Measurements from ENCODE around the gene EPHA1. TPM values are rescaled to one million over a fixed set of nuclear protein-coding genes. Genes with fewer than 3 reads are reported as not detected.

Gene EPHA1
- total and polyA plus RNA-seq, 12 donors: 0.07 to 1.3 (median 0.46) TPM; not detected in 3

- no peaks in the 10 kb centered on the region for H3K9me3 ChIP-seq (replicated peaks in 1 of 3)
- no peak for DNase-seq
Observed at GRCh38 chr7:143373255-143373794, 35.3 kb downstream of the EPHA1 start.

GRCh38 chr7:143372070-143372469 is 36.6 kb downstream of the EPHA1 start:
- H3K4me3 ChIP-seq: no peak overlapping the region
- peak; percentile 42 to 74 (median 51) for DNase-seq
- H3K27me3 ChIP-seq: no peaks in the 10 kb centered on the region
- TF ChIP-seq CTCF (IDR thresholded peaks at IDR 0.05): no peak
- TF ChIP-seq POLR2A (IDR thresholded peaks at IDR 0.05): no peak
- no peaks in the 10 kb centered on the region for H3K36me3 ChIP-seq (replicated peaks in 1 of 2)
- 53 to 62% (median 58%) methylated on average over 4 of the region's 4 CpGs for WGBS, 4 donors
- H3K27ac ChIP-seq: no peak overlapping the region
- no peaks in the 10 kb centered on the region for H3K4me1 ChIP-seq (replicated peaks in 1 of 2)
- intact Hi-C loops (cut with DNase I): no loop called here
- H3K9me3 ChIP-seq (replicated peaks in 1 of 3): no peaks in the 10 kb centered on the region

More at GRCh38 chr7:143373255-143373794, 35.3 kb downstream of the EPHA1 start:
- H3K27me3 ChIP-seq: no peaks in the 10 kb centered on the region
- H3K4me1 ChIP-seq (replicated peaks in 1 of 2): no peaks in the 10 kb centered on the region
- TF ChIP-seq CTCF (IDR thresholded peaks at IDR 0.05): no peak
- TF ChIP-seq POLR2A (IDR thresholded peaks at IDR 0.05): no peak
- no peaks in the 10 kb centered on the region for H3K36me3 ChIP-seq (replicated peaks in 1 of 2)
- no peak overlapping the region for H3K4me3 ChIP-seq
- intact Hi-C loops (cut with DNase I): no loop called here
- H3K27ac ChIP-seq: no peak overlapping the region
- WGBS, 4 donors: 76 to 81% (median 78%) methylated on average over 4 of the region's 4 CpGs

GRCh38 chr7:143369678-143370651 is 38.7 kb downstream of the EPHA1 start:
- H3K9me3 ChIP-seq (replicated peaks in 1 of 3): no peaks in the 10 kb centered on the region
- WGBS, 4 donors: 70 to 83% (median 81%) methylated on average over 12 of the region's 12 CpGs
- no peaks in the 10 kb centered on the region for H3K27me3 ChIP-seq
- H3K4me3 ChIP-seq: no peak overlapping the region
- H3K36me3 ChIP-seq (replicated peaks in 1 of 2): no peaks in the 10 kb centered on the region
- no peak for DNase-seq
- H3K4me1 ChIP-seq (replicated peaks in 1 of 2): no peaks in the 10 kb centered on the region
- no peak for TF ChIP-seq POLR2A (IDR thresholded peaks at IDR 0.05)
- no peak for TF ChIP-seq CTCF (IDR thresholded peaks at IDR 0.05)
- H3K27ac ChIP-seq: no peak overlapping the region
- intact Hi-C loops (cut with DNase I): no loop called here

GRCh38 chr7:143368387-143368786 is 40.3 kb downstream of the EPHA1 start:
- Histone ChIP-seq H3K9me3 (replicated peaks in 1 of 3) (no peaks in the 10 kb centered on the region), H3K36me3 (replicated peaks in 1 of 2) (no peaks in the 10 kb centered on the region), H3K27ac (no peak overlapping the region), H3K4me1 (replicated peaks in 1 of 2) (no peaks in the 10 kb centered on the region), H3K27me3 (peaks cover under 1% of the 10 kb centered on the region), H3K4me3 (no peak overlapping the region)
- DNase-seq: no peak
- intact Hi-C loops (cut with DNase I): no loop called here
- TF ChIP-seq POLR2A (IDR thresholded peaks at IDR 0.05): no peak
- no peak for TF ChIP-seq CTCF (IDR thresholded peaks at IDR 0.05)
- WGBS, 4 donors: 88 to 100% (median 96%) methylated on average over 1 of the region's 1 CpG

All from adrenal gland (tissue), 12 donors.